Thoracic aorta (tissue), 2 donors: Measurements from ENCODE around the gene GFPT2. TPM values are rescaled to one million over a fixed set of nuclear protein-coding genes. Genes with fewer than 3 reads are reported as not detected.

ENCODE experiments used
- ATAC-seq: fragments of 150-250 bp; one replicate; pipeline ENCODE4 v1.8.0; 2017; ENCODE audit warnings: low read depth; ENCODE audit not compliant: insufficient number of reproducible peaks, low FRiP score
- DNase-seq: peaks from one replicate; pipeline ENCODE4 v3.0.0-alpha.2; 2020; ENCODE audit warnings: low spot score
- H3K27ac ChIP-seq, 2 donors: fragments of 200-600 bp; sonication (generic); 1 replicate in 1 of 2; 2 replicates in 1 of 2; pipeline ENCODE4 v1.5.1; 2016; ENCODE audit warnings: mild to moderate bottlenecking in 2 of 2, moderate library complexity in 2 of 2
- H3K27me3 ChIP-seq: fragments of 200-600 bp; sonication (generic); replicated peaks from 2 replicates; pipeline ENCODE4 v1.6.0; 2016; ENCODE audit warnings: mild to moderate bottlenecking; ENCODE audit not compliant: insufficient read depth
- H3K36me3 ChIP-seq: fragments of 200-600 bp; sonication (generic); one replicate; pipeline ENCODE4 v1.5.1; 2016
- H3K4me1 ChIP-seq, 2 donors: fragments of 200-600 bp; sonication (generic); 1 replicate in 1 of 2; 2 replicates in 1 of 2; pipeline versions ENCODE4 v1.5.1 to v1.6.0; 2016; ENCODE audit warnings: low read depth in 2 of 2, mild to moderate bottlenecking in 1 of 2; ENCODE audit not compliant: control insufficient read depth in 1 of 2
- H3K4me3 ChIP-seq: fragments of 200-600 bp; sonication (generic); 2 replicates; pipeline ENCODE4 v1.5.1; 2016; ENCODE audit warnings: mild to moderate bottlenecking
- H3K9me3 ChIP-seq: fragments of 200-600 bp; sonication (generic); 2 replicates; pipeline ENCODE4 v1.5.1; 2016
- total RNA-seq, 2 donors: library from RNA; depleted of rRNA; stranded (reverse); fragments of >200 nt; gene quantifications; one replicate each; pipeline versions ENCODE4 v1.1.0 to v1.2.3, GENCODE V29; 2016
- TF ChIP-seq, protein P1 (sequence below): fragments of 200-600 bp; sonication (generic); IDR thresholded peaks from one replicate; pipeline ENCODE4 v1.5.1; 2019; ENCODE audit warnings: antibody characterized with exemption

Gene GFPT2
- total RNA-seq, 2 donors from 2014 or later: 32.1 to 136 TPM

DNA sequence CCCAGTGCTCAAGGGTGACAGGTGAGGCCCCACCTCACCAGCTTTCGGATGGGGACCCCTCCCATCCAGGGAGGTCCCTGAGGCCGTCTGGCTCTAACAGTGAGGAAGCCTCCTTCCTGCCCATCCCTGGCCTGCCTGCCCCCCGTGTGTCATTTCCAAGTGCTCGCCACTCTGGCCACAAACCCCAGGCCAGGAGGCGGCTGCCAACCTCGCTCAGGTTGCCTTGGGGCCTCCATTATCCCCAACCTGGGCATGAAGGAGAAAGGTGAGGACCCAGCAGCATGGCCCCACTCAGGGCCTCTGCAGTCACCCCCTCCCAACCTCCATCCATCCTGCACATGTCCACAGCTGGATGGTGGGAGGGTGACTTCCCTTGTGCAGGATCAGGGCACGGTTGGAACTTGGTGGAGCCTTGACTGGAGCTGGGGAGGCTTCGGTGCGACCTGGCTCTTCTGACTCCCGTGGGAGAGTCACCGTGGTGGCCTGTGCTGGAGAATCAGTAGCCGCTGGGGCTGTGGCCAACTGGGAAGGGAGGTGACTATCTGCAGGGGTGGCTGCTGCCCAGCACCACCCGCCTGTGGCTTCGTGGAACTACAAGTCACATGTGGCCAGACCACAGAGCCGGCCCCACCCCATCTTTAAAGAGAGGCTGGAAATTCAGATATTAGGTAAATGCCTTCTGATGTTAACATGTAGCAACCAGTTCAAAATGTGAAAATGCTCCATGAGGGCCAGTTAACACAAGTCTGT is 37.5 kb upstream of the GFPT2 start:
- ATAC-seq (no peak), DNase-seq (no peak)
- H3K27me3 ChIP-seq: no peaks in the 10 kb centered on the region
- no peaks in the 10 kb centered on the region for H3K9me3 ChIP-seq
- no peaks in the 10 kb centered on the region for H3K4me1 ChIP-seq
- TF ChIP-seq, protein P1, sequence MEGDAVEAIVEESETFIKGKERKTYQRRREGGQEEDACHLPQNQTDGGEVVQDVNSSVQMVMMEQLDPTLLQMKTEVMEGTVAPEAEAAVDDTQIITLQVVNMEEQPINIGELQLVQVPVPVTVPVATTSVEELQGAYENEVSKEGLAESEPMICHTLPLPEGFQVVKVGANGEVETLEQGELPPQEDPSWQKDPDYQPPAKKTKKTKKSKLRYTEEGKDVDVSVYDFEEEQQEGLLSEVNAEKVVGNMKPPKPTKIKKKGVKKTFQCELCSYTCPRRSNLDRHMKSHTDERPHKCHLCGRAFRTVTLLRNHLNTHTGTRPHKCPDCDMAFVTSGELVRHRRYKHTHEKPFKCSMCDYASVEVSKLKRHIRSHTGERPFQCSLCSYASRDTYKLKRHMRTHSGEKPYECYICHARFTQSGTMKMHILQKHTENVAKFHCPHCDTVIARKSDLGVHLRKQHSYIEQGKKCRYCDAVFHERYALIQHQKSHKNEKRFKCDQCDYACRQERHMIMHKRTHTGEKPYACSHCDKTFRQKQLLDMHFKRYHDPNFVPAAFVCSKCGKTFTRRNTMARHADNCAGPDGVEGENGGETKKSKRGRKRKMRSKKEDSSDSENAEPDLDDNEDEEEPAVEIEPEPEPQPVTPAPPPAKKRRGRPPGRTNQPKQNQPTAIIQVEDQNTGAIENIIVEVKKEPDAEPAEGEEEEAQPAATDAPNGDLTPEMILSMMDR: no peak
- no peak overlapping the region for H3K4me3 ChIP-seq
- H3K27ac ChIP-seq: no peak overlapping the region
- H3K36me3 ChIP-seq: no peaks in the 10 kb centered on the region

GRCh38 chr5:180389252-180390101 is 36.3 kb upstream of the GFPT2 start:
- H3K27ac ChIP-seq: no peak overlapping the region
- TF ChIP-seq, protein P1: no peak
- no peaks in the 10 kb centered on the region for H3K9me3 ChIP-seq
- DNase-seq (no peak), ATAC-seq (no peak)
- H3K27me3 ChIP-seq: no peaks in the 10 kb centered on the region
- H3K36me3 ChIP-seq: no peaks in the 10 kb centered on the region
- no peaks in the 10 kb centered on the region for H3K4me1 ChIP-seq
- H3K4me3 ChIP-seq: no peak overlapping the region

- Histone ChIP-seq H3K4me1 (no peaks in the 10 kb centered on the region), H3K4me3 (no peak overlapping the region), H3K27ac (no peak overlapping the region), H3K9me3 (no peaks in the 10 kb centered on the region), H3K27me3 (no peaks in the 10 kb centered on the region), H3K36me3 (no peaks in the 10 kb centered on the region)
- ATAC-seq: no peak
- no peak for DNase-seq
- TF ChIP-seq, protein P1: no peak
Measured at GRCh38 chr5:180387798-180388197, 34.7 kb upstream of the GFPT2 start.

DNA sequence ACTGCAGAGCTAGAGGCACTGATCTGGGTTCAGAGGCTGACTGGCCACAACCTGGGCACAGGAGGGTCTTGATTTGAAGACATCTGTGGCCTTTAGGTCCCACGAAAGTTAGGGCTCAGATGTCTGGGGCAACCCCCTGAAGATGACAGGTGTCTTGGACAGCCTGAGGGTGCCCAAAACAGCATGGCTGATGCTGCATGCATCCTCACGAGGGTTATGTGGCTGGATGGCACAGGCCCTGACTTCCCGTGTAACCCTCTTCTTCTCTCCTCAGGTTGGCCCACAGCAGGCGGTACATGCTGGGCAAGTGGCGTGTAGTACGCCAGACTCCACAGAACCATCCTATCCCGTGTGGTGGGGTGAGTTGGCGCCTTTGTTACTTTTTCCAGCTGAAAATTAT is 29.8 kb upstream of the GFPT2 start:
- no peak for DNase-seq
- no peaks in the 10 kb centered on the region for H3K9me3 ChIP-seq
- H3K4me1 ChIP-seq: peaks cover 4 to 12% of the 10 kb centered on the region in 2 donors
- H3K27ac ChIP-seq: no peak overlapping the region
- ATAC-seq: no peak
- H3K27me3 ChIP-seq: no peaks in the 10 kb centered on the region
- H3K36me3 ChIP-seq: no peaks in the 10 kb centered on the region
- TF ChIP-seq, protein P1: no peak
- H3K4me3 ChIP-seq: no peak overlapping the region

DNA sequence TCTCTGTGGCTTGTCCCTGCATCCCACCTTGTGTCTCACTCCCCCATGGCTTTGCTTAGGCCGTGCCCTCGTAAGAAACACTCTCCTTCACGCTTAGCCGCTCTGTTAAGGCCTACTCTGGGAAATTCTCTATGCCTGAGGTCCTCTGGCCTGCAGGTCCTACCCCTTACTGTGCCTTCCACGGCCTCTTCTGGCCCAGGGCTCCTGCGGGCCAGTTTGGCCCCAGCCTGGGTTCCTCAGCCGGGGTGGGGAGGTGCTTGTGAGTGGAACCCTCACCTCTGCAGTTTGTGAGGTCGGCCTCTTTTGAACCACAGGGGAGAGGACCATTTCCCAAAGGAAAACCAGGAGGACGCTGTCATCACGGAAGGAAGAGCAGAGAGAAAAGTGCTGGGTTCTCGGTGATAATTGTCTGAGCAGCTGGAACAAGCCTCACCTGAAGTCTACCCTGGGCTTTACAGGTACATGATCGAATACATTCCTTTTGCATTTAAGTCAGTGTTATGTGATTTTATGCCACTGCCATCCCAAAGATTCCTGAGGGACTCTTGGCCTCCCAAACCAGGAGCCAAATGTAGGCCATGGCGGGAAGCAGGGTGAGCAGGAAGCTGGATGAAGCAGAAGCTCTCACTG is 28.8 kb upstream of the GFPT2 start:
- peaks cover 4 to 17% of the 10 kb centered on the region in 2 donors for H3K4me1 ChIP-seq
- ATAC-seq: no peak
- H3K9me3 ChIP-seq: no peaks in the 10 kb centered on the region
- DNase-seq: no peak
- no peaks in the 10 kb centered on the region for H3K27me3 ChIP-seq
- H3K4me3 ChIP-seq: no peak overlapping the region
- H3K27ac ChIP-seq: no peak overlapping the region
- no peaks in the 10 kb centered on the region for H3K36me3 ChIP-seq
- TF ChIP-seq, protein P1: no peak
